RWPE2 (cell line): ENCODE measurements around the gene VPS45.

ENCODE experiments used
- ATAC-seq: fragments of 200-7000 bp; cut with Tn5 transposase; 3 replicates; pipeline ENCODE4 v1.9.1; 2021; ENCODE audit warnings: low read depth
- DNase-seq: peaks from one replicate; pipeline ENCODE4 v3.0.0-alpha.2; 2020; ENCODE audit warnings: low spot score
- H3K27ac ChIP-seq: fragments of 450-650 bp; 2 replicates; pipeline ENCODE4 v1.5.1; 2017; ENCODE audit warnings: mild to moderate bottlenecking; ENCODE audit not compliant: poor library complexity, severe bottlenecking
- H3K27me3 ChIP-seq: fragments of 250-450 bp; sonication (Bioruptor Pico); 2 replicates; pipeline ENCODE4 v1.5.1; 2021; ENCODE audit warnings: mild to moderate bottlenecking, moderate library complexity; ENCODE audit not compliant: insufficient read depth, poor library complexity, severe bottlenecking
- H3K36me3 ChIP-seq: fragments of 250-450 bp; sonication (Bioruptor Pico); 2 replicates; pipeline ENCODE4 v1.5.1; 2020; ENCODE audit warnings: low read depth, mild to moderate bottlenecking, moderate library complexity
- H3K4me1 ChIP-seq: fragments of 250-450 bp; sonication (Bioruptor Pico); 2 replicates; pipeline ENCODE4 v1.5.1; 2021; ENCODE audit warnings: mild to moderate bottlenecking, moderate library complexity; ENCODE audit not compliant: insufficient read depth, poor library complexity, severe bottlenecking
- H3K4me3 ChIP-seq: fragments of 250-450 bp; sonication (Bioruptor Pico); 2 replicates; pipeline ENCODE4 v1.5.1; 2021; ENCODE audit warnings: mild to moderate bottlenecking, moderate library complexity; ENCODE audit not compliant: severe bottlenecking
- H3K9me3 ChIP-seq: fragments of 250-450 bp; sonication (Bioruptor Pico); 2 replicates; pipeline ENCODE4 v1.5.1; 2021; ENCODE audit warnings: mild to moderate bottlenecking, moderate library complexity; ENCODE audit not compliant: severe bottlenecking
- CTCF ChIP-seq: fragments of 450-650 bp; IDR thresholded peaks from one replicate; pipeline ENCODE4 v1.5.1; 2017; ENCODE audit warnings: mild to moderate bottlenecking, moderate library complexity; ENCODE audit not compliant: poor library complexity, severe bottlenecking

VPS45 gene

GRCh38 chr1:150022357-150022756, 45.2 kb upstream of the VPS45 start:
- Histone ChIP-seq H3K27ac (no peak overlapping the region), H3K36me3 (no peaks in the 10 kb centered on the region), H3K27me3 (no peaks in the 10 kb centered on the region), H3K9me3 (no peaks in the 10 kb centered on the region), H3K4me3 (no peak overlapping the region), H3K4me1 (no peaks in the 10 kb centered on the region)
- DNase-seq (no peak), ATAC-seq (no peak)
- TF ChIP-seq CTCF: no peak

DNA sequence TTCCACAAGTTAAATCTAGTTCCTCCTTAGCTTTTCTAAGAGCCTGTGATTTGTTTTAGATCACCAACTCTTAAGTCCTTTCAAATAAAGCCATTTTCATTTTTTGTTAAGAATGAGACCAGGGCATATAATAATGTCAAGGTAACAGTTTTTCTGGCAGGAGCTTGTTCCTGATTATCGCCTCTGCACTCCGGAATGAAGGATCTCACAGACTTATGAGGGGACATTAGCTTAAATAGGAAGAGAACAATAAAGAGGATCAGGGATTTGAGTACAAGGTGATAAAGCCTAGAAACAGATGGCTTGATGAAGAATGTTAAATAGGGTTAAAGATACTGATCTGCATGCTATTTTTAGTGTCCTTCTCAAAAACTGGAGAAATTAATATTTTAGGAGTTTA, 43.4 kb upstream of the VPS45 start:
- Histone ChIP-seq H3K9me3 (no peaks in the 10 kb centered on the region), H3K27ac (no peak overlapping the region), H3K4me3 (no peak overlapping the region), H3K27me3 (no peaks in the 10 kb centered on the region), H3K36me3 (no peaks in the 10 kb centered on the region), H3K4me1 (no peaks in the 10 kb centered on the region)
- ATAC-seq (no peak), DNase-seq (no peak)
- TF ChIP-seq CTCF: no peak

GRCh38 chr1:150028322-150028721, 39.3 kb upstream of the VPS45 start:
- no peak for DNase-seq
- no peaks in the 10 kb centered on the region for H3K27me3 ChIP-seq
- H3K4me3 ChIP-seq: no peak overlapping the region
- no peak for TF ChIP-seq CTCF
- no peaks in the 10 kb centered on the region for H3K9me3 ChIP-seq
- no peaks in the 10 kb centered on the region for H3K36me3 ChIP-seq
- ATAC-seq: no peak
- no peaks in the 10 kb centered on the region for H3K4me1 ChIP-seq
- no peak overlapping the region for H3K27ac ChIP-seq

- H3K9me3 ChIP-seq: no peaks in the 10 kb centered on the region
- TF ChIP-seq CTCF: no peak
- no peaks in the 10 kb centered on the region for H3K36me3 ChIP-seq
- no peak for DNase-seq
- no peak overlapping the region for H3K27ac ChIP-seq
- no peaks in the 10 kb centered on the region for H3K27me3 ChIP-seq
- no peak for ATAC-seq
- no peak overlapping the region for H3K4me3 ChIP-seq
- no peaks in the 10 kb centered on the region for H3K4me1 ChIP-seq
Measured at GRCh38 chr1:150034336-150034735, 33.2 kb upstream of the VPS45 start.

- no peaks in the 10 kb centered on the region for H3K27me3 ChIP-seq
- no peak overlapping the region for H3K4me3 ChIP-seq
- TF ChIP-seq CTCF: no peak
- H3K36me3 ChIP-seq: no peaks in the 10 kb centered on the region
- ATAC-seq (no peak), DNase-seq (no peak)
- H3K27ac ChIP-seq: no peak overlapping the region
- no peaks in the 10 kb centered on the region for H3K4me1 ChIP-seq
- no peaks in the 10 kb centered on the region for H3K9me3 ChIP-seq
Measured at GRCh38 chr1:150049926-150050325, 17.6 kb upstream of the VPS45 start.
